ENCODE measurements around the gene MEPCE.
A peak's percentile ranks its signal among the peaks of the same experiment; 100 is the strongest.

The MEPCE gene

DNA sequence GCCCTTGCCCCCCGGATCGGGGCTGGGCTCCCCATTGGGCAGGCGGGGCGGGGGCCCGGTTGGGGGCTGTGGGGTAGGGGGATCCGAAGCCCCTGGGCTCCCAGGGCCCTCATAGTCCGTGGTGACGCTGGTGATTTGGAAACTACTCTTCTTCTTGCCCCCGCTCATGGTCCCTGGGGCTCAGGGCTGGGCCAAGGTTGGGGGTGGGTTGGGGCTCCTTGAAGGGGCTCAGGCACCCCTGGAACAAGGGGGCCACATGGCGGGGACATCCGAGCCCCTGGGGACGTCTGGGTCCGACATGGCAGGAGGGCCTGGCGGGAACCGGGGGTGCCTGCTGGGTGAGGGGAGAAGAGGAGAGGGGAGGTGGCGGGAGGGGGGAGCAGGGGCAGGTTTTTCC lies 48.2 kb downstream of the MEPCE start:
- DNase-seq (ENCODE audit: low read depth, low spot score) = no peak

DNA sequence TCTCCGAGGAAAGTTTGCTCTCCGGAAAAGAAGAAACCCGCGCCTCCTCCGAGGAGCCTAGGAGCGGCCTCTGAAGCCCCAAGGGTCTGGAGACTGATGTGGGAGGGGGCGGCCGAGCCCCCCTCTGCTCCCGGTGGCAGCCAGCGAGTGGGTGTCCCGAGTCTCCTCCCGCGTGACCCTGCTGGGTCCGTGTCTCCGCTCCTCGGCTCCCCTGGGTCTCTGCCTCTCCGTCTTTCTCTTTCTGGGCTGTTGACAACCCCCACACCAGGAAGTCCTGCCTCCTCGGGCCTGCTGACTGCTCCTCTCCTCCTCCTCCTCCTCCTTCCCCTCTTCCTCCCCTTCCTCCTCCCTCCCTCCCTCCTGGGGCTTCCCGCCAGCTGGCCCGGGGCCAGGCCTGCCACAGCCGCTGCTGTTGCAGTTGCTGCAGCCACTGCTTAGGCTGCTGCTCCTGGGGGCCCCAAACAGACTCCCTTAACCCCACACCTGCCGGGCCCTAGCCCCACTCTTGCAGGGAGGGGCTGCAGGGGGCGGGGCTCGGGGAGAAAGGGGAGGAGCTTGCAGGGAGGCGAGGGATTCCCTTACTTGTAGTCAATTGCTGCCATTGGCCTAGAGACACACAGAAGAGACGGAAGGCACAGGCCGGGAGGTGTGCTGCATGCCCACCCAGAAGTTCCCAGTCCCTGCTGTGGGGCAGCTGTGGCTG lies 49.5 kb downstream of the MEPCE start, which contains the start of gene TSC22D4:
TSC22D4 (minus strand) TSS at position 257 of the 703 bp plus-strand sequence. CDS start 1,176 bp downstream, outside the sequence.
- peak within 1 kb of the TSS; percentile 66 for H3K27ac ChIP-seq

More for the DNA sequence above, 48.2 kb downstream of the MEPCE start:
- H3K27ac ChIP-seq = no peak overlapping the region

DNA sequence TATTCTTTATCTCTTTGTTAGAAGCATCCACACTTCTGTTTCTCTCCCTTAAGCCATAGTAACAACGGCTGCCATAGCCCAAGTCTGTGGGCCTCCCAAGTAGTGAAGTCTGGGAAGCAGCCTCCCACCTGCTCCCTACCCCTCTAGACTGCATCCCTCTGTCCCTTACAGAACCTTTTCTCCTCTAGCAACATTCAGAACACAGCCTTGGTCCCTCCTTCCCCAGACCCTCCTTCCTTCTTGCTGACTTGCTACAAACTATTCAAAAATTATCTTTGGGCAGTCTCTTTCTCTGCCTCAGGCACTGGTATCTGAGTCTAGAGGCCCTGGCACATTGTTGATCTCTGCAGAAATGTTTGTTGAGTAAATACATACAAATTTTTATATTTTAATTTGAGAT lies 51.8 kb downstream of the MEPCE start:
- DNase-seq (ENCODE audit: low read depth, low spot score) = no peak
- no peak overlapping the region for H3K27ac ChIP-seq

More for the DNA sequence above, 49.5 kb downstream of the MEPCE start, which contains the start of gene TSC22D4:
- DNase-seq (ENCODE audit: low read depth, low spot score) = peak; percentile 72

DNA sequence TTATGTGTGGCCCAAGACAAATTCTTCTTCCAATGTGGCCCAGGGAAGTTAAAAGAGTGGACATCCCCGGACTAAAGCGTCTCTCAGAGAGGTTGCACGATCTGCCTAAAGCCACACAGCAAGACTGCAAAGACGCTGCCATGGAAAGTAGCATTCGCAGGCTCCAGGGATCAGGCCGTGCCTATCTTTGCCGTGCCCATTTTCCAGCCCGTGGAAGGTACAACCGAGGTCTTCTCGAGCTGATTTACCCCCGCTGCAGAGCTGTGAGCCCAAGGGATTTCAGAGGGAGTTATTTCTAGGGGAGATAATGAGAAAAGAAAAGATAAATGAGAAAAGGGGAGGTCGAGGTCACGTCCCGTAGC lies 53.1 kb downstream of the MEPCE start:
- no peak overlapping the region for H3K27ac ChIP-seq

DNA sequence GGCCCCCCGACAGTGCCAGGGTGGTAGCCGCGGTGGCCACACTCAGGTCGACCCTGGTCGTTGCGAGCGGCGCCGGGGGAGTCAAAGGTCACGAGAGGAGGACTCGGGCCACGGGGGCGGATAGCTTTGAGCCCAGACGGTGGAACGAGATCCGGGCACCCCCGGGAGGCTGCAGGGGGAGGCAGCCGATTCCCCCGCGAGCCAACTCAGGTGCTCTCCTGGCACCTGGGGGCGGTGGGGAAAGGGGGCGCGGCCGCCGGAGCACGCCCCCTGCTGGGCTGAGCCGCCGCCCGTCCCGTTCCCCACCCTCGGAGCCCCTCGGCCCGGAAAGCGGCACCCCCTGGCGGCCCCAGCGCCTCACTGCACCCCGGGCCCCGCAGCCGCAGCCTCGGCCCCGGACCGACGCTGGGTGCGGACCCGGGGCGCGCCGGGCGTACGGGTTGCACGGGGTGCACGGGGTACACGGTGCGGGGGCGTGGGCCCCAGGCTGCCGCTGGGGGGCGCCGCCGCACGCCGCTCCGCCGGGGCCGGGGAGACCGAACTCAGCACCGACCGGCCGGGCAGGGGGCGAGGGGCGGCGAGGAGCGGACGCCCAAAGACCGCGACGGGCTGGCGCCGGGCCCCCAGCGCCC lies 53.6 kb downstream of the MEPCE start:
- no peak for DNase-seq (ENCODE audit: low read depth, low spot score)
- no peak overlapping the region for H3K27ac ChIP-seq

More for the DNA sequence above, 53.1 kb downstream of the MEPCE start:
- DNase-seq (ENCODE audit: low read depth, low spot score) = no peak
